Fibroblast of lung (primary cell): Measurements from ENCODE around the gene ETS1. TPM values are rescaled to one million over a fixed set of nuclear protein-coding genes. Genes with fewer than 3 reads are reported as not detected.

Source experiments
- DNase-seq, 2 donors: peaks; one replicate each; pipeline versions ENCODE4 v3.0.0 to v3.0.0-alpha.2; 2010; ENCODE audit warnings: low read depth in 2 of 2
- H2AFZ ChIP-seq: 2 replicates; pipeline ENCODE4 v1.5.1; 2012; ENCODE audit warnings: low read length, control low read depth, inconsistent platforms
- H3K27ac ChIP-seq: 2 replicates; pipeline ENCODE4 v1.5.1; 2011; ENCODE audit warnings: low read length, control low read depth; ENCODE audit not compliant: insufficient read depth
- H3K27me3 ChIP-seq: 2 replicates; pipeline ENCODE4 v1.5.1; 2011; ENCODE audit warnings: mild to moderate bottlenecking, low read length; ENCODE audit not compliant: control insufficient read depth, insufficient read depth
- H3K36me3 ChIP-seq: 2 replicates; pipeline ENCODE4 v1.5.1; 2011; ENCODE audit warnings: low read length; ENCODE audit not compliant: control insufficient read depth, insufficient read depth
- H3K4me1 ChIP-seq: 2 replicates; pipeline ENCODE4 v1.5.1; 2011; ENCODE audit warnings: low read length; ENCODE audit not compliant: control insufficient read depth, insufficient read depth; ENCODE audit errors: extremely low read depth
- H3K4me2 ChIP-seq: 2 replicates; pipeline ENCODE4 v1.5.1; 2011; ENCODE audit warnings: low read length, control low read depth; ENCODE audit not compliant: insufficient read depth; ENCODE audit errors: extremely low read depth
- H3K4me3 ChIP-seq, 4 experiments: fragments of 200-600 bp in 1 of 4; sonication (generic) in 1 of 4; replicated peaks in 1 of 4; 2 replicates each; pipeline ENCODE4 v1.5.1; 2011 to 2016; ENCODE audit warnings: low read length in 4 of 4, low read depth in 3 of 4, mild to moderate bottlenecking in 3 of 4, control low read depth in 2 of 4, inconsistent platforms in 1 of 4, mixed read lengths in 1 of 4; ENCODE audit not compliant: insufficient read depth in 1 of 4; ENCODE audit errors: control extremely low read depth in 1 of 4
- H3K79me2 ChIP-seq: 2 replicates; pipeline ENCODE4 v1.5.1; 2012; ENCODE audit warnings: mild to moderate bottlenecking, low read length, inconsistent platforms; ENCODE audit not compliant: control insufficient read depth, insufficient read depth
- H3K9ac ChIP-seq: 2 replicates; pipeline ENCODE4 v1.5.1; 2011; ENCODE audit warnings: mild to moderate bottlenecking, low read length, control low read depth; ENCODE audit not compliant: insufficient read depth
- H3K9me3 ChIP-seq: 2 replicates; pipeline ENCODE4 v1.5.1; 2012; ENCODE audit warnings: low read depth, low read length; ENCODE audit not compliant: control insufficient read depth, insufficient read depth
- H4K20me1 ChIP-seq: 2 replicates; pipeline ENCODE4 v1.5.1; 2011; ENCODE audit warnings: low read length; ENCODE audit not compliant: control insufficient read depth, insufficient read depth; ENCODE audit errors: extremely low read depth
- EZH2 ChIP-seq: IDR thresholded peaks from 2 replicates; pipeline ENCODE4 v1.5.1; 2012; ENCODE audit warnings: low read length, control low read depth, mild to moderate bottlenecking; ENCODE audit errors: missing control alignments
- polyA plus RNA-seq, 2 donors: library from polyadenylated mRNA; depleted of rRNA in 1 of 2; stranded (reverse) in 1 of 2; unstranded in 1 of 2; fragments of >200 nt; gene quantifications; 2 replicates each; pipeline ENCODE4 v1.2.1, GENCODE V29; 2011 to 2012; ENCODE audit warnings: missing spikeins in 1 of 2
- total RNA-seq: library from RNA; depleted of rRNA; stranded (reverse); fragments of >200 nt; gene quantifications from 2 replicates; pipeline ENCODE4 v1.2.1, GENCODE V29; 2014
- TF ChIP-seq, protein P1 (sequence below), 2 donors: IDR thresholded peaks in 1 of 2; conservative IDR thresholded peaks in 1 of 2; 1 replicate in 1 of 2; 2 replicates in 1 of 2; pipeline ENCODE4 v1.5.1; 2011 to 2012; ENCODE audit warnings: low read length in 2 of 2, control low read depth in 1 of 2, inconsistent platforms in 1 of 2, low read depth in 1 of 2, mild to moderate bottlenecking in 1 of 2

ETS1 gene
- total and polyA plus RNA-seq, 2 donors (not counting 1 experiment from before 2014, with no cell fraction given): 51.5 to 51.7 TPM

DNA sequence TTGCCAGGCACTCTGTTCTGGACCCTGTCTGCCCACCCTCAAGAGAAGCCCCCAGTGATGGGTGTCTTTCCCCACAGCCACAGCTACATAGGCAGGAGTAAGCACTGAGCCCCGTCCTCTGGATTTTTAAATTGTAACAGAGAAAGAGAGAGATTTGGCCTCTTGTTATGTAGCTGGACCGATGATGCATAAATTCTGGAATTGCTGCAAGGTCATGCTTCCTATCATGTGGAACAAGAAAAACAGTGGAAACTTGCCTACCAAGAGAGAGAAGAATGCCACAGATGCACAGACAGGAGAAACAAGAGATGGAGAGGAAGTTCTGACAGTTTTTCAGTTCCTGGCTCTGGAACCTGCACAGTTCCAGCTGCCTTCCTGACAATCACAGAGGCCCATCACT, 150.2 kb downstream of the ETS1 start:
- Histone ChIP-seq H3K27me3 (no peaks in the 10 kb centered on the region), H3K4me2 (peak overlapping the region; percentile 37), H3K4me3 (no peak overlapping the region), H3K4me1 (no peaks in the 10 kb centered on the region), H3K9me3 (no peaks in the 10 kb centered on the region), H3K79me2 (no peaks in the 10 kb centered on the region), H3K36me3 (no peaks in the 10 kb centered on the region), H3K9ac (no peak overlapping the region), H4K20me1 (no peaks in the 10 kb centered on the region), H3K27ac (no peak overlapping the region), H2AFZ (peak overlapping the region; percentile 20)
- DNase-seq: peak; percentile 37 to 74
- no peak for TF ChIP-seq EZH2
- TF ChIP-seq, protein P1, sequence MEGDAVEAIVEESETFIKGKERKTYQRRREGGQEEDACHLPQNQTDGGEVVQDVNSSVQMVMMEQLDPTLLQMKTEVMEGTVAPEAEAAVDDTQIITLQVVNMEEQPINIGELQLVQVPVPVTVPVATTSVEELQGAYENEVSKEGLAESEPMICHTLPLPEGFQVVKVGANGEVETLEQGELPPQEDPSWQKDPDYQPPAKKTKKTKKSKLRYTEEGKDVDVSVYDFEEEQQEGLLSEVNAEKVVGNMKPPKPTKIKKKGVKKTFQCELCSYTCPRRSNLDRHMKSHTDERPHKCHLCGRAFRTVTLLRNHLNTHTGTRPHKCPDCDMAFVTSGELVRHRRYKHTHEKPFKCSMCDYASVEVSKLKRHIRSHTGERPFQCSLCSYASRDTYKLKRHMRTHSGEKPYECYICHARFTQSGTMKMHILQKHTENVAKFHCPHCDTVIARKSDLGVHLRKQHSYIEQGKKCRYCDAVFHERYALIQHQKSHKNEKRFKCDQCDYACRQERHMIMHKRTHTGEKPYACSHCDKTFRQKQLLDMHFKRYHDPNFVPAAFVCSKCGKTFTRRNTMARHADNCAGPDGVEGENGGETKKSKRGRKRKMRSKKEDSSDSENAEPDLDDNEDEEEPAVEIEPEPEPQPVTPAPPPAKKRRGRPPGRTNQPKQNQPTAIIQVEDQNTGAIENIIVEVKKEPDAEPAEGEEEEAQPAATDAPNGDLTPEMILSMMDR (conservative IDR thresholded peaks at IDR 0.05 in 1 of 2, IDR thresholded peaks at IDR 0.05 in 1 of 2; ENCODE audit: low read depth in 1 of 2, low read length in 2 of 2): no peak

DNA sequence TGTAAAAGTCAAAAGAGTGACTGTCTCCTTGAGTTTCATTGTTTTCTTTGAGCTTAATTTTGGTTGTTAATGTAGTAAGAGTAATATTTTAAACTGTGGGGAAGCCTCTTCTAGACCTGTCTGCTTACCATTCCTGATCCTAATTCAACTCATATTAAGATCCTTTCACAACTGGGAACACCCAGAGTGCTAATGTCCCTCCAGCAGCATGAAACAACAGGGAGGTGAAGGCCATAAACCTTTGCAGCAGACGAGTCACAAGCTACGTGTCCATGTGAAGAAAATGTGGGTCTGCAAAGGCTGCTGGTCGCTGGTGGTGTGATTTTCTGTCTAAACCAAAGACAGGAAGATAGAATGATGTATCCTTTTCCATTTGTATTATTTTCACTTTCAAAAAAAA, 152.5 kb downstream of the ETS1 start:
- TF ChIP-seq, protein P1 (conservative IDR thresholded peaks at IDR 0.05 in 1 of 2, IDR thresholded peaks at IDR 0.05 in 1 of 2; ENCODE audit: low read depth in 1 of 2, low read length in 2 of 2): no peak
- Histone ChIP-seq H3K27ac (no peak overlapping the region), H3K36me3 (no peaks in the 10 kb centered on the region), H3K4me1 (no peaks in the 10 kb centered on the region), H3K9ac (no peak overlapping the region), H4K20me1 (no peaks in the 10 kb centered on the region), H3K79me2 (no peaks in the 10 kb centered on the region), H2AFZ (no peak overlapping the region), H3K4me2 (no peak overlapping the region), H3K27me3 (no peaks in the 10 kb centered on the region), H3K4me3 (no peak overlapping the region), H3K9me3 (no peaks in the 10 kb centered on the region)
- no peak for DNase-seq

DNA sequence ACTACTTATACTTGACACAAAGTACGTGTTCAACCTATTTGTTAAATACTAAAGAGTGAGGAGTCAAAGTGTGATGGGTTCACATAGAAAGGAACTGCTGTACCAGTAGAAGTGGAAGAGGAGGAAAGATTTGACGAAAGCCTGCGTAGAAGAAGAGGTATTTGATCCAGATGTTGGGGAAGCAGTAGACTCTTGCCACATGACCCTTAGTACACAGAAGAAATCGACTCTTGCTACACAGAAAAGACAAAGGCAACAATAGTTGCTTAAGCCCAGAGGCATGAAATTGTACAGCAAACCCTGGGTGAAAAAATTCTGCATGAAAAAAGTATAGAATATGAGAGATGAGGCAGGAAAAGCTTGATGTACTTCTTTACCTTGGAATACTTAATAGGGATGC, 152.9 kb downstream of the ETS1 start:
- Histone ChIP-seq H3K4me2 (no peak overlapping the region), H3K79me2 (no peaks in the 10 kb centered on the region), H3K36me3 (no peaks in the 10 kb centered on the region), H3K9me3 (no peaks in the 10 kb centered on the region), H3K27ac (no peak overlapping the region), H3K27me3 (no peaks in the 10 kb centered on the region), H3K9ac (no peak overlapping the region), H3K4me1 (no peaks in the 10 kb centered on the region), H3K4me3 (no peak overlapping the region), H2AFZ (no peak overlapping the region), H4K20me1 (no peaks in the 10 kb centered on the region)
- no peak for DNase-seq
- TF ChIP-seq, protein P1 (conservative IDR thresholded peaks at IDR 0.05 in 1 of 2, IDR thresholded peaks at IDR 0.05 in 1 of 2; ENCODE audit: low read depth in 1 of 2, low read length in 2 of 2): no peak
- no peak for TF ChIP-seq EZH2
